ENCODE measurements around the gene SEMA4D. TPM values are rescaled to one million over a fixed set of nuclear protein-coding genes. Genes with fewer than 3 reads are reported as not detected.

The SEMA4D gene
- total and polyA plus RNA-seq, 2 of the 13 experiments (the other 11 are each of a cell fraction or from before 2014, with no cell fraction given) = 0.13 to 0.16 TPM

- TF ChIP-seq KIAA2018 (CRISPR knock-in tag; IDR thresholded peaks at IDR 0.05; ENCODE audit: borderline replicate concordance) = no peak
- TF ChIP-seq, protein P1, sequence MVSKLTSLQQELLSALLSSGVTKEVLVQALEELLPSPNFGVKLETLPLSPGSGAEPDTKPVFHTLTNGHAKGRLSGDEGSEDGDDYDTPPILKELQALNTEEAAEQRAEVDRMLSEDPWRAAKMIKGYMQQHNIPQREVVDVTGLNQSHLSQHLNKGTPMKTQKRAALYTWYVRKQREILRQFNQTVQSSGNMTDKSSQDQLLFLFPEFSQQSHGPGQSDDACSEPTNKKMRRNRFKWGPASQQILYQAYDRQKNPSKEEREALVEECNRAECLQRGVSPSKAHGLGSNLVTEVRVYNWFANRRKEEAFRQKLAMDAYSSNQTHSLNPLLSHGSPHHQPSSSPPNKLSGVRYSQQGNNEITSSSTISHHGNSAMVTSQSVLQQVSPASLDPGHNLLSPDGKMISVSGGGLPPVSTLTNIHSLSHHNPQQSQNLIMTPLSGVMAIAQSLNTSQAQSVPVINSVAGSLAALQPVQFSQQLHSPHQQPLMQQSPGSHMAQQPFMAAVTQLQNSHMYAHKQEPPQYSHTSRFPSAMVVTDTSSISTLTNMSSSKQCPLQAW (CRISPR knock-in tag; IDR thresholded peaks at IDR 0.05) = 0 out of 2 replicates have a peak, but pooled peaks have one; percentile 18
Observed at GRCh38 chr9:89534515-89535287, 36.8 kb upstream of the SEMA4D start (continued).
